GM19395 (cell line): Measurements from ENCODE around the gene MAGI2.

ENCODE experiments used
- ATAC-seq: cut with Tn5 transposase; IDR thresholded peaks from one replicate; pipeline ENCODE4 v1.9.1; 2021; ENCODE audit warnings: mild to moderate bottlenecking, moderate library complexity; ENCODE audit not compliant: unreplicated experiment

Gene MAGI2

DNA sequence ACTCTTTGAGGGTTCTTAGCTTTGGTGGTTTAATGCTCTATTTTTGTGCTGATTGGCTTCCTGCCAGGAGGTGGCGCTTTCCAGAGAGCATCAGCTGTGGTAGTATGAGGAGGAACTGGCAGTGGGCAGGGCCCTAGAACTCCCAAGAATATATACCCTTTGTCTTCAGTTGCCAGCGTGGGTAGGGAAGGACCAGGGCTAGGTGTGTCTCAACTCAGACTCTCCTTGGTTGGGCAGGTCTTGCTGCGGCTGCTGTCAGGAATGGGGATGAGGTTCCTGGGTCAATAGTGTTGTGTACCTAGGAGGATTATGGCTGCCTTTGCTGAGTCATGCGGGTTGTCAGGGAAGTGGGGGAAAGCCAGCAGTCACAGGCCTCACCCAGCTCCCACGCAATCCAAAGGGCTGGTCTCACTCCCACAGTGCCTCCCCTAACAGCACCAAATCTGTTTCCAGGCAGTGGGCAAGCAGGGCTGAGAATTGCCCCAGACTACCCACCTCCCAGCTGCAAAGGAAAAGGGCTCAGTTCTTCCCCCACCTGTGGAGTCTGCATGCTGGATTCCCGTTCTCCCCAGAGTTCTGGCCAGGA lies 1463.4 kb downstream of the MAGI2 start:
- ATAC-seq = no peak

GRCh38 chr7:77985974-77986339 lies 1467.5 kb downstream of the MAGI2 start:
- ATAC-seq = no peak

DNA sequence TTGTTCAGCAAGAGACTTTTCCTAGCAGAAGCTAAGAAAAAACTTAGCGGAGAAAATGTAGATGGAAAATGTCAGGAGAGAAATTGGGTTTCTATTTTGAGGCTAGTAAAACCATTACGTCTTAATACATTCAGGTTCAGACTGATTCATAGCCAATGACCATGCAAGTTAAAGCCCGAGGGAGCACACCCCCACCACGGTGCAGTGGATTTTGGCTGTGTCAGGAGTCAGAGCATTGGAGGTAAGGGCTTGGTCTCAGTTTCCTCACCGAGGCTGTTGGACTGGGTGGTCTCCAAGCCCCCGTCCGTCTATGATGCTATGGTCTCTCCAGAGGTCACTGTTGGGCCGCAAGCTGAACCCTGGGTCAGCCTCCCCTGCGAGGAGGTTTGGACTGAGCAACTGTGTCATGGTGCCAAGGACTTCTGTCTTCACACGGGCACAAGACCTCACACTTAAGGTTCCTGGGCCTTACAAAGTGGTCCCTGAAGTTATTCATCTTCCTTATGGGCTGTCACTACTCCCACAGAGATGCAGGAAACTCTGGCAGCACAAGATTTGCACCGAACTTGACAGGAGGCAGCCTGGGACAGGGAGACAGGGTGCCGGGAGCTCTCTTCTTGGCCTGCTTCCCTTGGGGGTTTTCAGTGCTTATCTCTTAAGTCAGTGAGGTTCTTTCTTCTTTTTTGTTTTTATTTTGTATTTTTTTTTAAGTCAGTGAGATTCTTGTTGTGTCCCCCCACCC lies 1468.1 kb downstream of the MAGI2 start:
- ATAC-seq = no peak

DNA sequence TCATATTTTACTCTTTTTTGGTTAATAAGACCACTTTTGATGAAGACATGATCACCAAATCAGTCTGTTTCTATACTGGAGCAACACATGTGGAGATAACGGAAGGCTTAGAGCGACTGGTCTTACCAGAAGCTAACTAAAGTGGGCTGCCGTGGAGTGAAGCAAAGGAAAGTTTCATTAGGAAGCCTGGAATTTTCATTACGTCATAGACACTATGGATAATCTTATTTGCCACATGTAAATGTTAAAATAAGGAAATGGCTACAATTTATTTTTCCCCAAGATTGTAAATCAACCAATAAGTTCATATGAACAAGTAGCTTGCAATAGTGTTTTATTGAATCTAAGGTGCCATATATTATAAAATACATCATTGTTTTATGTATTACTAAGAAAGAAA lies 1469.5 kb downstream of the MAGI2 start:
- no peak for ATAC-seq

GRCh38 chr7:77982926-77983550 lies 1470.4 kb downstream of the MAGI2 start:
- ATAC-seq = no peak

DNA sequence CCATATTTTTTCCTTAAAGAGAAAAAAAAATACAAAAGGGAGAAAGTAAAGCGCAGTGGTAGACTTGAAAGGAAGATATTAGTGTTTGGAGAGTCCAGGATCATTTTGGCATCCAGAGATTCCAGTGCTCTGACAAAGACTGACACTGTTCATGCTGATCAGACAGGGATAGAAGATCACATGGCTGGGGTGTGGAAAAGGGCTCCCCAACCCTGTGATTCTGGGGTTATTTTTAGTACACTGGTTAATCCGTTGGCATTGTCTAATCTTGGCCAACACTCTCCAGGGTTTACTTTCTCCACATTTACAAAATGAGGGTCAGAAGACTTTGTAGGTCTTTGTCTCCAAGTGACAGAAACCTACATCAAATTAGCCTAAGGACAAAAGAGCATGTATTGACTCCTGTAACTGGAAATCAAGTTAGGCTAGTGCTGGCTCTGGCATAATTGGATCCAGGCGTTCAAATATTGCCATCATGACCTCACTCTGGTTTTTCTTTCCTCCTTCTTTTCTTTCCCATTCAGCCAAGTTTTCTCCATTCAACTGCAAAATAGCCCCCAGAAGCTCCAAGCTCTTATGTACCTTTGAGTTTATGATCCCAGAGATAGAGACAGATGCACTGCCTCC lies 1473.3 kb downstream of the MAGI2 start:
- no peak for ATAC-seq

- no peak for ATAC-seq
These were observed 1474.2 kb downstream of the MAGI2 start for GRCh38 chr7:77979219-77979618.

GRCh38 chr7:77975672-77976480 lies 1477.6 kb downstream of the MAGI2 start:
- ATAC-seq = no peak

- no peak for ATAC-seq
These were observed 1481.7 kb downstream of the MAGI2 start for GRCh38 chr7:77971726-77972125.

- ATAC-seq = no peak
These were observed 1486.0 kb downstream of the MAGI2 start for GRCh38 chr7:77967429-77967828.
